Measurements from ENCODE around the gene CCDC92.

GRCh38 chr12:123991372-123991951, 18.8 kb upstream of the CCDC92 start:
- TF ChIP-seq ZNF383 (CRISPR knock-in tag; IDR thresholded peaks at IDR 0.05; ENCODE audit: borderline replicate concordance) (no peak), ZNF672 (CRISPR knock-in tag; IDR thresholded peaks at IDR 0.05) (no peak)

Measured in HepG2 (cell line).